ENCODE results near the gene UNKL. TPM values are rescaled to one million over a fixed set of nuclear protein-coding genes. Genes with fewer than 3 reads are reported as not detected.

UNKL gene
- total RNA-seq, 1 experiment from 2014 or later = 112 TPM

DNA sequence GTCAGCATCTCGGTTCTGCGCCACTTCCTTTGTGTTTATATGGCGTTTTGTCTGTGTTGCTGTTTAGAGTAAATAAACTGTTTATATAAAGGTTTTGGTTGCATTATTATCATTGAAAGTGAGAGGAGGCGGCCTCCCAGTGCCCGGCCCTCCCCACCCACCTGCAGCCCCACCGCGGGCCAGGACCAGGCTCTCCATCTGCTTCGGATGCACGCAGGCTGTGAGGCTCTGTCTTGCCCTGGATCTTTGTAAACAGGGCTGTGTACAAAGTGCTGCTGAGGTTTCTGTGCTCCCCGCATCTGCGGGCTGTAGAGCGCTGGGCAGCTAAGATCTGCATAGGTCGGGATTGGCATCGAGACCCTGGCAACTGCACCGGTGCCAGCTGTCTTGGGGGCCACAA, 89.2 kb downstream of the UNKL start:
- no peaks in the 10 kb centered on the region for H3K79me2 ChIP-seq (ENCODE audit: low read depth)
- no peaks in the 10 kb centered on the region for H3K9me3 ChIP-seq (ENCODE audit: insufficient read depth, low read depth)
- H3K4me1 ChIP-seq (replicated peaks; ENCODE audit: insufficient read depth) = no peaks in the 10 kb centered on the region
- intact Hi-C loops (cut with micrococcal nuclease; ENCODE audit: unreplicated experiment) = no loop called here
- no peak overlapping the region for H3K27ac ChIP-seq
- no TSS peak for BruUV-seq (replicated peaks)
- H3K9me2 ChIP-seq (ENCODE audit: insufficient read depth) = no peaks in the 10 kb centered on the region
- peaks cover 13% of the 10 kb centered on the region; the same call in 1 of the 2 replicates for H3F3A ChIP-seq (ENCODE audit: insufficient read depth, low read depth)
- no peak for DNase-seq
- no peaks in the 10 kb centered on the region; the same call in 1 of the 2 replicates for H3K36me3 ChIP-seq (ENCODE audit: low read depth)
- H3K4me3 ChIP-seq = no peak overlapping the region
- CTCF ChIA-PET = no interaction called here
- peaks cover 6% of the 10 kb centered on the region for H4K20me1 ChIP-seq (ENCODE audit: insufficient read depth)
- H2AFZ ChIP-seq = no peak overlapping the region
- POLR2A ChIA-PET (ENCODE audit: unreplicated experiment) = no interaction called here
- H3K27me3 ChIP-seq (ENCODE audit: insufficient read depth, low read depth) = no peaks in the 10 kb centered on the region
- H3K4me2 ChIP-seq = no peak overlapping the region
- TF ChIP-seq, protein P1, sequence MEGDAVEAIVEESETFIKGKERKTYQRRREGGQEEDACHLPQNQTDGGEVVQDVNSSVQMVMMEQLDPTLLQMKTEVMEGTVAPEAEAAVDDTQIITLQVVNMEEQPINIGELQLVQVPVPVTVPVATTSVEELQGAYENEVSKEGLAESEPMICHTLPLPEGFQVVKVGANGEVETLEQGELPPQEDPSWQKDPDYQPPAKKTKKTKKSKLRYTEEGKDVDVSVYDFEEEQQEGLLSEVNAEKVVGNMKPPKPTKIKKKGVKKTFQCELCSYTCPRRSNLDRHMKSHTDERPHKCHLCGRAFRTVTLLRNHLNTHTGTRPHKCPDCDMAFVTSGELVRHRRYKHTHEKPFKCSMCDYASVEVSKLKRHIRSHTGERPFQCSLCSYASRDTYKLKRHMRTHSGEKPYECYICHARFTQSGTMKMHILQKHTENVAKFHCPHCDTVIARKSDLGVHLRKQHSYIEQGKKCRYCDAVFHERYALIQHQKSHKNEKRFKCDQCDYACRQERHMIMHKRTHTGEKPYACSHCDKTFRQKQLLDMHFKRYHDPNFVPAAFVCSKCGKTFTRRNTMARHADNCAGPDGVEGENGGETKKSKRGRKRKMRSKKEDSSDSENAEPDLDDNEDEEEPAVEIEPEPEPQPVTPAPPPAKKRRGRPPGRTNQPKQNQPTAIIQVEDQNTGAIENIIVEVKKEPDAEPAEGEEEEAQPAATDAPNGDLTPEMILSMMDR (conservative IDR thresholded peaks at IDR 0.05) = no peak
- TF ChIP-seq EZH2 (IDR thresholded peaks at IDR 0.05; ENCODE audit: low read depth) = no peak

DNA sequence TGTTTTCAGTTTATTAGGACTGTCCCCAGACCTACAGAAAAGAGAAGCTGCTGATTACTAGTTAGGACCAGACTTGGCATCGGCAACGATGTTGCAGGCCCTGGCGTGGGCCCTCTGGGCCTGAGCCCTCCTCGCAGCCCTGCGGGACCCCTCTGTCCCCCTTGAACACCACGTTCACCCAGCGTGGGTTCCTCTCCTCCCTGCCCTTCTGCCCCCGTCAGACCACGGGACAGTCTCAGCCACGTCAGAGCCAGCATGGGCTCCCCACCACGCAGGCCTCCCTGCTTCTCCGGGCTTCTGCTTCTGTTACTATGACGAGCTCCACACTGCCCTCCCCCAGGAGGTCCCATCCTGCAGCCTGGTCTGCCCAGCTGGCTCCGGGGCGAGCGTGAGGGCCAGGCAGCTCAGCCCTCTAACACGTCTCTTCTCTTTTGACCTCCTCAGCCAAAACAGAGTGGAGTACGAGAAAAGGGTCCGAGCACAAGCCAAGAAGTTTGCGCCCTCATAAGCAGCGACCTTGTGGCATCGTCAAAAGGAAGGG, 90.1 kb downstream of the UNKL start:
- no TSS peak for BruUV-seq (replicated peaks)
- Histone ChIP-seq H3K27me3 (ENCODE audit: insufficient read depth, low read depth) (no peaks in the 10 kb centered on the region), H3K4me1 (replicated peaks; ENCODE audit: insufficient read depth) (no peaks in the 10 kb centered on the region), H3F3A (ENCODE audit: insufficient read depth, low read depth) (peaks cover 13% of the 10 kb centered on the region; the same call in 1 of the 2 replicates), H3K36me3 (ENCODE audit: low read depth) (peaks cover 7% of the 10 kb centered on the region; the same call in 1 of the 2 replicates), H3K9me3 (ENCODE audit: insufficient read depth, low read depth) (no peaks in the 10 kb centered on the region), H3K4me2 (no peak overlapping the region), H4K20me1 (ENCODE audit: insufficient read depth) (peaks cover 11% of the 10 kb centered on the region), H3K4me3 (no peak overlapping the region), H3K9me2 (ENCODE audit: insufficient read depth) (no peaks in the 10 kb centered on the region), H3K27ac (no peak overlapping the region), H2AFZ (no peak overlapping the region), H3K79me2 (ENCODE audit: low read depth) (no peaks in the 10 kb centered on the region)
- intact Hi-C loops (cut with micrococcal nuclease; ENCODE audit: unreplicated experiment) = no loop called here
- ChIA-PET POLR2A (ENCODE audit: unreplicated experiment) (no interaction called here), CTCF (no interaction called here)
- DNase-seq = no peak
- TF ChIP-seq, protein P1 (conservative IDR thresholded peaks at IDR 0.05) = no peak
- TF ChIP-seq EZH2 (IDR thresholded peaks at IDR 0.05; ENCODE audit: low read depth) = no peak

DNA sequence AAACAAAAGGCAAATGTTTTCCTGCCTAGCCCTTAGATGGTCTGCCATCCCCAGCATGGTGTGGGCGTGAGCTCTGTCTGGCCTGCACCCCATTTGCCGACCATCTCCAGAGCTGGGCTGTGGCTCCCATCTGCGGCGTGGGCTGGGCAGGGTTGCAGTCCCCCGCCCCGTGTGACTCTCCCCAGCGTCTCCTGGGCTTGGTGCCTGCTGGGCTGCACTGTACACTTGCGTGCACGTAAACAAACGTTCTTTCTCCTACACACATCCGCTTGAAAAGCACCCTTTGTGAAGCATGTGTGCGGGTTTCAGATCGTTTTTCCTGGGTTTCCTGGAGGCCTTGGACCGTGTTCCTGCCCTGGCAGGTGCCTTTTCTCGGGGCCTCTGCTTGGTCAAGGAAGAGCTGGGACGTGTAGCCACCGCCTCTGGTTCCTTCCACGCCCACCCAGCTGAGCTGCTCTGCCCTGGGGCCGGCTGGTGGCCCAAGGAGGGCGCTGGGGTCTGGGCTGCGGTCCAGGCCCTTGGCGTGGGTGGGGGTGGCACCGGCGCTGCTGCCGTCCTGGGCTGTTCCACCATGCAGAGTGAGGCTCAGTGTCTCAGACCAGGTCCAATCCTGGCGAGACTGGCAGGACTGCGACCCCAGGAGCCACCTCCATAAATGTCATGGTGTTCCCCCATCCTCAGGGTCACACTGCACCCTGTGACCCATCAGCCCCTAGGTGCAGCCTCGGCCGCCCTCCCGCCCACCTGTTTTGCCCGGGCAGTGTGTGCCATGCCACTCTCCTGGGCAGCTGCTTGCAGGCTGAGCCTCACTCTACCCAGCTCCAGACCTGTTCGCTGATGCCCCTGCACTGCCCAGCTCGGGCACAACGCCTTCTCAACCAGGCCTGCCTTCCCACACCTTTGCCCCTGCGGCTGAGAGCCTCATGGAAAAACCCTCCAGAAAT, 90.9 kb downstream of the UNKL start:
- DNase-seq = no peak
- H3K4me2 ChIP-seq = no peak overlapping the region
- CTCF ChIA-PET = no interaction called here
- TF ChIP-seq, protein P1 (conservative IDR thresholded peaks at IDR 0.05) = no peak
- no peak for TF ChIP-seq EZH2 (IDR thresholded peaks at IDR 0.05; ENCODE audit: low read depth)
- no peaks in the 10 kb centered on the region for H3K9me3 ChIP-seq (ENCODE audit: insufficient read depth, low read depth)
- H3F3A ChIP-seq (ENCODE audit: insufficient read depth, low read depth) = 0 out of 2 replicates have a peak, but pooled peaks cover 7% of the 10 kb centered on the region
- intact Hi-C loops (cut with micrococcal nuclease; ENCODE audit: unreplicated experiment) = no loop called here
- H3K27me3 ChIP-seq (ENCODE audit: insufficient read depth, low read depth) = no peaks in the 10 kb centered on the region
- H4K20me1 ChIP-seq (ENCODE audit: insufficient read depth) = peaks cover 14% of the 10 kb centered on the region
- no peaks in the 10 kb centered on the region for H3K4me1 ChIP-seq (replicated peaks; ENCODE audit: insufficient read depth)
- no peaks in the 10 kb centered on the region for H3K79me2 ChIP-seq (ENCODE audit: low read depth)
- no TSS peak for BruUV-seq (replicated peaks)
- no peak overlapping the region for H3K27ac ChIP-seq
- no peaks in the 10 kb centered on the region for H3K9me2 ChIP-seq (ENCODE audit: insufficient read depth)
- H3K36me3 ChIP-seq (ENCODE audit: low read depth) = peaks cover 7% of the 10 kb centered on the region; the same call in 1 of the 2 replicates
- POLR2A ChIA-PET (ENCODE audit: unreplicated experiment) = no interaction called here
- no peak overlapping the region for H3K4me3 ChIP-seq
- H2AFZ ChIP-seq = no peak overlapping the region

Data from PC-9 (cell line).